Gastrocnemius medialis (tissue), 4 donors: ENCODE results near the gene ZAP70. TPM values are rescaled to one million over a fixed set of nuclear protein-coding genes. Genes with fewer than 3 reads are reported as not detected.
A peak's percentile ranks its signal among the peaks of the same experiment; 100 is the strongest.

ENCODE experiments used
- ATAC-seq, 2 donors: fragments of 150-250 bp; one replicate each; pipeline ENCODE4 v1.9.1; 2016
- DNase-seq, 2 donors: peaks; one replicate each; pipeline ENCODE4 v3.0.0-alpha.2; 2019
- H3K27ac ChIP-seq, 4 donors: fragments of 200-600 bp; sonication (generic); 1 replicate in 1 of 4; 2 replicates in 3 of 4; pipeline ENCODE4 v1.5.1; 2016 to 2018; ENCODE audit warnings: mild to moderate bottlenecking in 2 of 4, moderate library complexity in 1 of 4
- H3K27me3 ChIP-seq, 3 donors: fragments of 200-600 bp; sonication (generic) in 2 of 3; 1 replicate in 1 of 3; 2 replicates in 2 of 3; pipeline versions ENCODE4 v1.5.1 to v1.6.0; 2016 to 2019; ENCODE audit warnings: mild to moderate bottlenecking in 1 of 3, moderate library complexity in 1 of 3
- H3K36me3 ChIP-seq, 2 donors: fragments of 200-600 bp; sonication (generic) in 1 of 2; one replicate each; pipeline ENCODE4 v1.5.1; 2017 to 2018
- H3K4me1 ChIP-seq, 2 donors: fragments of 200-600 bp; sonication (generic) in 1 of 2; one replicate each; pipeline ENCODE4 v1.5.1; 2016 to 2017; ENCODE audit warnings: mild to moderate bottlenecking in 2 of 2
- H3K4me3 ChIP-seq, 4 donors: fragments of 200-600 bp; sonication (generic) in 3 of 4; 1 replicate in 1 of 4; 2 replicates in 3 of 4; pipeline ENCODE4 v1.5.1; 2016 to 2019; ENCODE audit warnings: mild to moderate bottlenecking in 2 of 4
- H3K9me3 ChIP-seq, 3 donors: fragments of 200-600 bp; sonication (generic) in 2 of 3; 1 replicate in 1 of 3; 2 replicates in 2 of 3; pipeline ENCODE4 v1.5.1; 2016 to 2019
- POLR2A ChIP-seq, 2 donors: fragments of 450-650 bp; IDR thresholded peaks; one replicate each; pipeline ENCODE4 v1.6.1; 2017; ENCODE audit warnings: antibody characterized with exemption in 2 of 2, mild to moderate bottlenecking in 2 of 2, moderate library complexity in 2 of 2
- in situ Hi-C, 4 donors: fragments of 200-750 bp; cut with MboI; loops; one replicate each; pipeline versions ENCODE4 v1.15.0 to v1.8.0; 2017; ENCODE audit warnings: low sequenced_read_pairs in 4 of 4
- intact Hi-C: fragments of 100-400 bp; cut with DNase I; formaldehyde crosslinking; loops from one replicate; pipeline ENCODE4 v1.15.1; 2023; ENCODE audit warnings: low total_unique reads
- total RNA-seq, 4 donors: library from RNA; depleted of rRNA; stranded (reverse); fragments of >200 nt; gene quantifications; one replicate each; pipeline versions ENCODE4 v1.1.0 to v1.2.3, GENCODE V29; 2016
- TF ChIP-seq, protein P1 (sequence below), 5 experiments: fragments of 450-650 bp in 3 of 5; fragments of 200-600 bp in 2 of 5; sonication (generic) in 2 of 5; IDR thresholded peaks in 4 of 5; conservative IDR thresholded peaks in 1 of 5; 1 replicate in 4 of 5; 2 replicates in 1 of 5; pipeline ENCODE4 v1.5.1; 2016 to 2019; ENCODE audit warnings: antibody characterized with exemption in 5 of 5, mild to moderate bottlenecking in 3 of 5, moderate library complexity in 3 of 5

Gene ZAP70
- total RNA-seq, 4 donors from 2014 or later = 0.25 to 1.1 TPM; not detected in 2

GRCh38 chr2:97770445-97770844 is 57.1 kb downstream of the ZAP70 start:
- ATAC-seq = no peak
- Histone ChIP-seq H3K27ac (no peak overlapping the region), H3K27me3 (no peaks in the 10 kb centered on the region), H3K36me3 (peaks cover 0 to 34% of the 10 kb centered on the region in 2 donors), H3K4me1 (peaks cover 13 to 34% of the 10 kb centered on the region in 2 donors), H3K4me3 (no peak overlapping the region), H3K9me3 (no peaks in the 10 kb centered on the region)
- TF ChIP-seq, protein P1, sequence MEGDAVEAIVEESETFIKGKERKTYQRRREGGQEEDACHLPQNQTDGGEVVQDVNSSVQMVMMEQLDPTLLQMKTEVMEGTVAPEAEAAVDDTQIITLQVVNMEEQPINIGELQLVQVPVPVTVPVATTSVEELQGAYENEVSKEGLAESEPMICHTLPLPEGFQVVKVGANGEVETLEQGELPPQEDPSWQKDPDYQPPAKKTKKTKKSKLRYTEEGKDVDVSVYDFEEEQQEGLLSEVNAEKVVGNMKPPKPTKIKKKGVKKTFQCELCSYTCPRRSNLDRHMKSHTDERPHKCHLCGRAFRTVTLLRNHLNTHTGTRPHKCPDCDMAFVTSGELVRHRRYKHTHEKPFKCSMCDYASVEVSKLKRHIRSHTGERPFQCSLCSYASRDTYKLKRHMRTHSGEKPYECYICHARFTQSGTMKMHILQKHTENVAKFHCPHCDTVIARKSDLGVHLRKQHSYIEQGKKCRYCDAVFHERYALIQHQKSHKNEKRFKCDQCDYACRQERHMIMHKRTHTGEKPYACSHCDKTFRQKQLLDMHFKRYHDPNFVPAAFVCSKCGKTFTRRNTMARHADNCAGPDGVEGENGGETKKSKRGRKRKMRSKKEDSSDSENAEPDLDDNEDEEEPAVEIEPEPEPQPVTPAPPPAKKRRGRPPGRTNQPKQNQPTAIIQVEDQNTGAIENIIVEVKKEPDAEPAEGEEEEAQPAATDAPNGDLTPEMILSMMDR (IDR thresholded peaks at IDR 0.05 in 4 of 5, conservative IDR thresholded peaks at IDR 0.05 in 1 of 5) = no peak
- no peak for TF ChIP-seq POLR2A (IDR thresholded peaks at IDR 0.05)
- intact Hi-C loops = no loop called here
- DNase-seq = no peak
- in situ Hi-C loops = no loop called here

DNA sequence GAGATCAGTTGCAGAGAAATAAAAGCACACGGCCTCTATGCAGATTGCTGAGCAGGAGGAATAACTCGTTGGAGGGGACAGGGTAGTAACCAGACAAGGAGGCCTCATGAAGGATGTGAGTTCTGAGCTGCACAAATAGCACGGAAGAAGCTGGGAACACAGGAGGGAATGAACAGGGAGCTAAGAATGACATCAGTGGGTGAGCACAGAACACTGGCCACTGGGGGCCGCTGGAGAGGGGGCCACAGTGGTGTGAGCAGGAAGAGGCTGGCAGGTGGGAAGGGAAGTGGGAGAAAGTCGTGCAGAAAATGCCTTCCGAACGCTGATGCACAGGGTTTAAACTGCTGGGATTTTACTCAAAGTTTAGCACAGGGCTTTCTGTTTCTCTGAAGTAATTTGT is 61.0 kb downstream of the ZAP70 start:
- no peak overlapping the region for H3K27ac ChIP-seq
- ATAC-seq = no peak
- peaks cover 0 to 6% of the 10 kb centered on the region in 2 donors for H3K4me1 ChIP-seq
- intact Hi-C loops = no loop called here
- no peak for DNase-seq
- in situ Hi-C loops = no loop called here
- no peaks in the 10 kb centered on the region for H3K27me3 ChIP-seq
- H3K9me3 ChIP-seq = no peaks in the 10 kb centered on the region
- H3K36me3 ChIP-seq = peaks cover 0 to 30% of the 10 kb centered on the region in 2 donors
- no peak overlapping the region for H3K4me3 ChIP-seq
- TF ChIP-seq POLR2A (IDR thresholded peaks at IDR 0.05) = no peak
- TF ChIP-seq, protein P1 (IDR thresholded peaks at IDR 0.05 in 4 of 5, conservative IDR thresholded peaks at IDR 0.05 in 1 of 5) = peak in 1 of 5 experiments; percentile 39

DNA sequence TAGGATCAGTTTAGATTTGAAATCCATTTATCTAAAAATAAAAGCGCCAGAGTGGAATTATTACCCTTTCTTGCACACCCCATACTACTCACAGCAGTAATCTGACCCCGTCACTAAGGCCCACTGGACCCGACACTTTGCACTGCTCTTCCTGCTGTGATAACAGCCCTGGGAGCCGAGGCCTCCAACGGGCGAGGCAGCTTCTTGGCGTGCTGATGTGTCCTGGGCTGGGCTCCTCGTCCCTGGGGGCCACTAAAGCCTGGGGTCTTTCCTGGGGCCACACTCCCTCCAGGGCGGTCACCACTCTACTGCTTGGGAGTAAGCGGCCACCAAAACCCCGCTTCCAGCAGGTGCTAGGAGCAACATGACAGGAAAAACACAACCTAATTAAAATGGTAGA is 61.7 kb downstream of the ZAP70 start:
- in situ Hi-C loops = no loop called here

GRCh38 chr2:97779141-97779540 is 65.8 kb downstream of the ZAP70 start:
- H3K9me3 ChIP-seq = no peaks in the 10 kb centered on the region
- intact Hi-C loops (no loop called here), in situ Hi-C loops (no loop called here)
- no peak overlapping the region for H3K4me3 ChIP-seq
- no peak for DNase-seq
- no peak overlapping the region for H3K27ac ChIP-seq
- TF ChIP-seq POLR2A (IDR thresholded peaks at IDR 0.05) = no peak
- TF ChIP-seq, protein P1 (IDR thresholded peaks at IDR 0.05 in 4 of 5, conservative IDR thresholded peaks at IDR 0.05 in 1 of 5) = no peak
- no peaks in the 10 kb centered on the region for H3K27me3 ChIP-seq
- H3K36me3 ChIP-seq = peaks cover 0 to 17% of the 10 kb centered on the region in 2 donors
- ATAC-seq = no peak
- H3K4me1 ChIP-seq = peaks cover 0 to 6% of the 10 kb centered on the region in 2 donors

More for the DNA sequence above, 61.7 kb downstream of the ZAP70 start:
- peaks cover 0 to 30% of the 10 kb centered on the region in 2 donors for H3K36me3 ChIP-seq
- no peaks in the 10 kb centered on the region for H3K4me1 ChIP-seq
- DNase-seq (no peak), ATAC-seq (no peak)
- intact Hi-C loops = no loop called here
- no peak overlapping the region for H3K27ac ChIP-seq
- TF ChIP-seq, protein P1 (IDR thresholded peaks at IDR 0.05 in 4 of 5, conservative IDR thresholded peaks at IDR 0.05 in 1 of 5) = no peak
- no peak for TF ChIP-seq POLR2A (IDR thresholded peaks at IDR 0.05)
- no peak overlapping the region for H3K4me3 ChIP-seq
- H3K9me3 ChIP-seq = no peaks in the 10 kb centered on the region
- H3K27me3 ChIP-seq = no peaks in the 10 kb centered on the region

GRCh38 chr2:97781981-97782380 is 68.6 kb downstream of the ZAP70 start:
- Histone ChIP-seq H3K36me3 (peaks cover 0 to 12% of the 10 kb centered on the region in 2 donors), H3K27me3 (no peaks in the 10 kb centered on the region), H3K27ac (no peak overlapping the region), H3K9me3 (no peaks in the 10 kb centered on the region), H3K4me3 (no peak overlapping the region), H3K4me1 (peaks cover 0 to 6% of the 10 kb centered on the region in 2 donors)
- TF ChIP-seq, protein P1 (IDR thresholded peaks at IDR 0.05 in 4 of 5, conservative IDR thresholded peaks at IDR 0.05 in 1 of 5) = no peak
- no peak for TF ChIP-seq POLR2A (IDR thresholded peaks at IDR 0.05)
- no peak for DNase-seq
- in situ Hi-C loops (no loop called here), intact Hi-C loops (no loop called here)
- ATAC-seq = no peak
